HepG2 (cell line): ENCODE data around the gene WEE1. TPM values are rescaled to one million over a fixed set of nuclear protein-coding genes. Genes with fewer than 3 reads are reported as not detected.

Source experiments
- CREM ChIP-seq, 2 experiments: sonication (generic) in 1 of 2; formaldehyde crosslinking in 1 of 2; IDR thresholded peaks; 2 replicates each; pipeline versions ENCODE4 v1.4.0 to v1.6.1; 2016 to 2020; ENCODE audit warnings: antibody characterized with exemption in 1 of 2, mild to moderate bottlenecking in 1 of 2, missing genetic modification reagents in 1 of 2
- FOXK2 ChIP-seq: fragments of 450-650 bp; IDR thresholded peaks from 2 replicates; pipeline ENCODE4 v1.6.1; 2016
- GRHL1 ChIP-seq: sonication (generic); formaldehyde crosslinking; conservative IDR thresholded peaks from 2 replicates; pipeline ENCODE4 v1.8.0; 2022; ENCODE audit warnings: missing genetic modification reagents
- ISX ChIP-seq: sonication (generic); formaldehyde crosslinking; conservative IDR thresholded peaks from 2 replicates; pipeline ENCODE4 v1.5.0; 2020; ENCODE audit warnings: missing genetic modification reagents
- MLLT10 ChIP-seq: sonication (generic); formaldehyde crosslinking; IDR thresholded peaks from 2 replicates; pipeline ENCODE4 v1.4.0; 2020; ENCODE audit warnings: missing genetic modification reagents
- RAD21 ChIP-seq: fragments of 450-650 bp; formaldehyde crosslinking; IDR thresholded peaks from 2 replicates; pipeline ENCODE4 v1.5.0; 2020; ENCODE audit warnings: mild to moderate bottlenecking
- RELA ChIP-seq: sonication (generic); formaldehyde crosslinking; IDR thresholded peaks from 2 replicates; pipeline ENCODE4 v1.4.0; 2020; ENCODE audit warnings: missing genetic modification reagents
- SAP130 ChIP-seq: IDR thresholded peaks from 2 replicates; pipeline ENCODE4 v1.6.1; 2016; ENCODE audit warnings: low read depth
- TOPORS ChIP-seq: sonication (generic); formaldehyde crosslinking; IDR thresholded peaks from 2 replicates; pipeline ENCODE4 v1.8.0; 2023; ENCODE audit warnings: mild to moderate bottlenecking, missing genetic modification reagents
- ZEB1 ChIP-seq: IDR thresholded peaks from 2 replicates; pipeline ENCODE4 v1.6.1; 2012; ENCODE audit warnings: mild to moderate bottlenecking, low read depth, inconsistent platforms; ENCODE audit not compliant: insufficient replicate concordance
- ZNF10 ChIP-seq: sonication (generic); formaldehyde crosslinking; IDR thresholded peaks from 2 replicates; pipeline ENCODE4 v1.4.0; 2020; ENCODE audit warnings: mild to moderate bottlenecking, low read depth, missing genetic modification reagents, borderline replicate concordance
- ZNF180 ChIP-seq: sonication (generic); formaldehyde crosslinking; IDR thresholded peaks from 2 replicates; pipeline ENCODE4 v1.4.0; 2020; ENCODE audit warnings: low read depth, missing genetic modification reagents, borderline replicate concordance
- ZNF251 ChIP-seq: sonication (generic); formaldehyde crosslinking; IDR thresholded peaks from 2 replicates; pipeline ENCODE4 v1.9.0; 2021; ENCODE audit warnings: mild to moderate bottlenecking, missing genetic modification reagents
- ZNF446 ChIP-seq: sonication (generic); formaldehyde crosslinking; IDR thresholded peaks from 2 replicates; pipeline ENCODE4 v1.5.0; 2020; ENCODE audit warnings: mild to moderate bottlenecking, missing genetic modification reagents
- polyA plus RNA-seq, 8 experiments: library from polyadenylated mRNA; depleted of rRNA in 3 of 8; stranded (reverse) in 7 of 8; unstranded in 1 of 8; fragments of >200 nt; fragmentation: Illumina TruSeq in 4 of 8; extraction: Trizol in 4 of 8; gene quantifications; 2 replicates each; pipeline versions ENCODE4 v1.2.1 to v1.2.3, GENCODE V29; 2011 to 2016; ENCODE audit warnings: low read depth in 4 of 8, missing spikeins in 1 of 8, mixed read lengths in 1 of 8; ENCODE audit not compliant: insufficient read depth in 1 of 8
- total RNA-seq, 5 experiments: library from RNA; depleted of rRNA; stranded (reverse); fragments of >200 nt; fragmentation: Illumina TruSeq; extraction: Trizol; gene quantifications; 2 replicates each; pipeline ENCODE4 v1.2.3, GENCODE V29; 2016; ENCODE audit warnings: low read depth in 1 of 5
- TF ChIP-seq, protein P1 (sequence below): sonication (generic); formaldehyde crosslinking; IDR thresholded peaks from 2 replicates; pipeline ENCODE4 v1.5.0; 2020; ENCODE audit warnings: mild to moderate bottlenecking, missing genetic modification reagents, borderline replicate concordance
- TF ChIP-seq, protein P2 (sequence below): sonication (generic); formaldehyde crosslinking; IDR thresholded peaks from 2 replicates; pipeline ENCODE4 v1.4.0; 2020; ENCODE audit warnings: missing genetic modification reagents
- TF ChIP-seq, protein P3 (sequence below): sonication (generic); formaldehyde crosslinking; IDR thresholded peaks from 2 replicates; pipeline ENCODE4 v1.9.0; 2021; ENCODE audit warnings: missing genetic modification reagents, borderline replicate concordance

WEE1 gene
- total and polyA plus RNA-seq, 2 of the 13 experiments (the other 11 are each of a cell fraction or from before 2014, with no cell fraction given), result 31.4 to 63.7 TPM

GRCh38 chr11:9613118-9613829, 39.8 kb downstream of the WEE1 start (continued):
- TF ChIP-seq, protein P1, sequence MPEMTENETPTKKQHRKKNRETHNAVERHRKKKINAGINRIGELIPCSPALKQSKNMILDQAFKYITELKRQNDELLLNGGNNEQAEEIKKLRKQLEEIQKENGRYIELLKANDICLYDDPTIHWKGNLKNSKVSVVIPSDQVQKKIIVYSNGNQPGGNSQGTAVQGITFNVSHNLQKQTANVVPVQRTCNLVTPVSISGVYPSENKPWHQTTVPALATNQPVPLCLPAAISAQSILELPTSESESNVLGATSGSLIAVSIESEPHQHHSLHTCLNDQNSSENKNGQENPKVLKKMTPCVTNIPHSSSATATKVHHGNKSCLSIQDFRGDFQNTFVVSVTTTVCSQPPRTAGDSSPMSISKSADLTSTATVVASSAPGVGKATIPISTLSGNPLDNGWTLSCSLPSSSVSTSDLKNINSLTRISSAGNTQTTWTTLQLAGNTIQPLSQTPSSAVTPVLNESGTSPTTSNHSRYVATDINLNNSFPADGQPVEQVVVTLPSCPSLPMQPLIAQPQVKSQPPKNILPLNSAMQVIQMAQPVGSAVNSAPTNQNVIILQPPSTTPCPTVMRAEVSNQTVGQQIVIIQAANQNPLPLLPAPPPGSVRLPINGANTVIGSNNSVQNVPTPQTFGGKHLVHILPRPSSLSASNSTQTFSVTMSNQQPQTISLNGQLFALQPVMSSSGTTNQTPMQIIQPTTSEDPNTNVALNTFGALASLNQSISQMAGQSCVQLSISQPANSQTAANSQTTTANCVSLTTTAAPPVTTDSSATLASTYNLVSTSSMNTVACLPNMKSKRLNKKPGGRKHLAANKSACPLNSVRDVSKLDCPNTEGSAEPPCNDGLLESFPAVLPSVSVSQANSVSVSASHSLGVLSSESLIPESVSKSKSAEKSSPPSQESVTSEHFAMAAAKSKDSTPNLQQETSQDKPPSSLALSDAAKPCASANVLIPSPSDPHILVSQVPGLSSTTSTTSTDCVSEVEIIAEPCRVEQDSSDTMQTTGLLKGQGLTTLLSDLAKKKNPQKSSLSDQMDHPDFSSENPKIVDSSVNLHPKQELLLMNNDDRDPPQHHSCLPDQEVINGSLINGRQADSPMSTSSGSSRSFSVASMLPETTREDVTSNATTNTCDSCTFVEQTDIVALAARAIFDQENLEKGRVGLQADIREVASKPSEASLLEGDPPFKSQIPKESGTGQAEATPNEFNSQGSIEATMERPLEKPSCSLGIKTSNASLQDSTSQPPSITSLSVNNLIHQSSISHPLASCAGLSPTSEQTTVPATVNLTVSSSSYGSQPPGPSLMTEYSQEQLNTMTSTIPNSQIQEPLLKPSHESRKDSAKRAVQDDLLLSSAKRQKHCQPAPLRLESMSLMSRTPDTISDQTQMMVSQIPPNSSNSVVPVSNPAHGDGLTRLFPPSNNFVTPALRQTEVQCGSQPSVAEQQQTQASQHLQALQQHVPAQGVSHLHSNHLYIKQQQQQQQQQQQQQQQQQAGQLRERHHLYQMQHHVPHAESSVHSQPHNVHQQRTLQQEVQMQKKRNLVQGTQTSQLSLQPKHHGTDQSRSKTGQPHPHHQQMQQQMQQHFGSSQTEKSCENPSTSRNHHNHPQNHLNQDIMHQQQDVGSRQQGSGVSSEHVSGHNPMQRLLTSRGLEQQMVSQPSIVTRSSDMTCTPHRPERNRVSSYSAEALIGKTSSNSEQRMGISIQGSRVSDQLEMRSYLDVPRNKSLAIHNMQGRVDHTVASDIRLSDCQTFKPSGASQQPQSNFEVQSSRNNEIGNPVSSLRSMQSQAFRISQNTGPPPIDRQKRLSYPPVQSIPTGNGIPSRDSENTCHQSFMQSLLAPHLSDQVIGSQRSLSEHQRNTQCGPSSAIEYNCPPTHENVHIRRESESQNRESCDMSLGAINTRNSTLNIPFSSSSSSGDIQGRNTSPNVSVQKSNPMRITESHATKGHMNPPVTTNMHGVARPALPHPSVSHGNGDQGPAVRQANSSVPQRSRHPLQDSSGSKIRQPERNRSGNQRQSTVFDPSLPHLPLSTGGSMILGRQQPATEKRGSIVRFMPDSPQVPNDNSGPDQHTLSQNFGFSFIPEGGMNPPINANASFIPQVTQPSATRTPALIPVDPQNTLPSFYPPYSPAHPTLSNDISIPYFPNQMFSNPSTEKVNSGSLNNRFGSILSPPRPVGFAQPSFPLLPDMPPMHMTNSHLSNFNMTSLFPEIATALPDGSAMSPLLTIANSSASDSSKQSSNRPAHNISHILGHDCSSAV (CRISPR knock-in tag), result no peak
- TF ChIP-seq ZNF251 (CRISPR knock-in tag), result no peak
- TF ChIP-seq ISX (CRISPR knock-in tag), result no peak
- no peak for TF ChIP-seq ZNF10 (CRISPR knock-in tag)
- TF ChIP-seq, protein P2, sequence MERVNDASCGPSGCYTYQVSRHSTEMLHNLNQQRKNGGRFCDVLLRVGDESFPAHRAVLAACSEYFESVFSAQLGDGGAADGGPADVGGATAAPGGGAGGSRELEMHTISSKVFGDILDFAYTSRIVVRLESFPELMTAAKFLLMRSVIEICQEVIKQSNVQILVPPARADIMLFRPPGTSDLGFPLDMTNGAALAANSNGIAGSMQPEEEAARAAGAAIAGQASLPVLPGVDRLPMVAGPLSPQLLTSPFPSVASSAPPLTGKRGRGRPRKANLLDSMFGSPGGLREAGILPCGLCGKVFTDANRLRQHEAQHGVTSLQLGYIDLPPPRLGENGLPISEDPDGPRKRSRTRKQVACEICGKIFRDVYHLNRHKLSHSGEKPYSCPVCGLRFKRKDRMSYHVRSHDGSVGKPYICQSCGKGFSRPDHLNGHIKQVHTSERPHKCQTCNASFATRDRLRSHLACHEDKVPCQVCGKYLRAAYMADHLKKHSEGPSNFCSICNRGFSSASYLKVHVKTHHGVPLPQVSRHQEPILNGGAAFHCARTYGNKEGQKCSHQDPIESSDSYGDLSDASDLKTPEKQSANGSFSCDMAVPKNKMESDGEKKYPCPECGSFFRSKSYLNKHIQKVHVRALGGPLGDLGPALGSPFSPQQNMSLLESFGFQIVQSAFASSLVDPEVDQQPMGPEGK, result peak; percentile 40; the same call in 1 of the 2 replicates
- no peak for TF ChIP-seq MLLT10 (CRISPR knock-in tag)
- TF ChIP-seq ZNF446, result no peak
- no peak for TF ChIP-seq GRHL1 (CRISPR knock-in tag)
- TF ChIP-seq TOPORS (CRISPR knock-in tag), result no peak; the same call in 1 of the 2 replicates
- no peak for TF ChIP-seq ZNF180
- TF ChIP-seq FOXK2, result no peak
- no peak for TF ChIP-seq ZEB1
- TF ChIP-seq SAP130, result peak; percentile 87
- TF ChIP-seq RELA (CRISPR knock-in tag), result 0 out of 2 replicates have a peak, but pooled peaks have one; percentile 52
- TF ChIP-seq, protein P3, sequence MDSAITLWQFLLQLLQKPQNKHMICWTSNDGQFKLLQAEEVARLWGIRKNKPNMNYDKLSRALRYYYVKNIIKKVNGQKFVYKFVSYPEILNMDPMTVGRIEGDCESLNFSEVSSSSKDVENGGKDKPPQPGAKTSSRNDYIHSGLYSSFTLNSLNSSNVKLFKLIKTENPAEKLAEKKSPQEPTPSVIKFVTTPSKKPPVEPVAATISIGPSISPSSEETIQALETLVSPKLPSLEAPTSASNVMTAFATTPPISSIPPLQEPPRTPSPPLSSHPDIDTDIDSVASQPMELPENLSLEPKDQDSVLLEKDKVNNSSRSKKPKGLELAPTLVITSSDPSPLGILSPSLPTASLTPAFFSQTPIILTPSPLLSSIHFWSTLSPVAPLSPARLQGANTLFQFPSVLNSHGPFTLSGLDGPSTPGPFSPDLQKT, result no peak
- TF ChIP-seq CREM (IDR thresholded peaks at IDR 0.05), result no peak
- TF ChIP-seq CREM (CRISPR knock-in tag; IDR thresholded peaks at IDR 0.05), result no peak
- TF ChIP-seq RAD21 (CRISPR knock-in tag), result peak; percentile 87
